WTC11 (cell line): ENCODE measurements around the gene PABPN1L. TPM values are rescaled to one million over a fixed set of nuclear protein-coding genes. Genes with fewer than 3 reads are reported as not detected.

ENCODE experiments used
- ATAC-seq: fragments of 200-7000 bp; cut with Tn5 transposase; 2 replicates; pipeline ENCODE4 v1.10.0; 2021; ENCODE audit warnings: mild to moderate bottlenecking, moderate library complexity
- CTCF ChIA-PET: fragments of 300-600 bp; sonication (Branson Sonifier 250); formaldehyde crosslinking; loops from one replicate; lab custom pipeline; 2021; ENCODE audit warnings: antibody characterized with exemption; lab: Charles Lee
- POLR2A ChIA-PET: fragments of 350-600 bp; sonication (Branson Sonifier 250); formaldehyde crosslinking; loops from one replicate; lab custom pipeline; 2021; ENCODE audit warnings: antibody characterized with exemption; lab: Charles Lee
- DNase-seq: peaks from one replicate; pipeline ENCODE4 v3.0.0; 2021; ENCODE audit warnings: low spot score
- H3K27ac Mint-ChIP-seq: 2 replicates; pipeline ENCODE4 v1.8.0; 2021; ENCODE audit warnings: mixed read lengths
- H3K27me3 Mint-ChIP-seq: 2 replicates; pipeline ENCODE4 v1.8.0; 2021; ENCODE audit warnings: low read depth, mild to moderate bottlenecking, moderate library complexity, mixed read lengths
- H3K36me3 Mint-ChIP-seq: 2 replicates; pipeline ENCODE4 v1.8.0; 2021; ENCODE audit warnings: mixed read lengths
- H3K4me1 Mint-ChIP-seq: 2 replicates; pipeline ENCODE4 v1.8.0; 2022; ENCODE audit warnings: mixed read lengths
- H3K4me3 Mint-ChIP-seq: 2 replicates; pipeline ENCODE4 v1.8.0; 2021; ENCODE audit warnings: mild to moderate bottlenecking, moderate library complexity, mixed read lengths
- H3K9me3 Mint-ChIP-seq: 2 replicates; pipeline ENCODE4 v1.8.0; 2021; ENCODE audit warnings: mixed read lengths
- ATF1 ChIP-seq: sonication (generic); formaldehyde crosslinking; IDR thresholded peaks from 2 replicates; pipeline ENCODE4 v1.8.1; 2023; ENCODE audit warnings: mild to moderate bottlenecking, moderate library complexity, missing genetic modification reagents
- CBFB ChIP-seq: sonication (generic); formaldehyde crosslinking; IDR thresholded peaks from 2 replicates; pipeline ENCODE4 v1.8.1; 2022; ENCODE audit warnings: mild to moderate bottlenecking, low read depth, missing genetic modification reagents
- CREB1 ChIP-seq: sonication (generic); formaldehyde crosslinking; IDR thresholded peaks from 2 replicates; pipeline ENCODE4 v1.8.0; 2023; ENCODE audit warnings: mild to moderate bottlenecking, missing genetic modification reagents
- CTCF ChIP-seq: fragments of 200-600 bp; IDR thresholded peaks from 2 replicates; pipeline ENCODE4 v1.8.0; 2022; ENCODE audit warnings: antibody characterized with exemption
- E2F1 ChIP-seq: sonication (generic); formaldehyde crosslinking; IDR thresholded peaks from 2 replicates; pipeline ENCODE4 v1.8.0; 2022; ENCODE audit warnings: mild to moderate bottlenecking, missing genetic modification reagents
- FOXP4 ChIP-seq: sonication (generic); formaldehyde crosslinking; IDR thresholded peaks from 2 replicates; pipeline ENCODE4 v1.8.0; 2022; ENCODE audit warnings: mild to moderate bottlenecking, missing genetic modification reagents
- MYBL2 ChIP-seq: sonication (generic); formaldehyde crosslinking; IDR thresholded peaks from 2 replicates; pipeline ENCODE4 v1.8.1; 2023; ENCODE audit warnings: mild to moderate bottlenecking, moderate library complexity, missing genetic modification reagents
- NR2C2 ChIP-seq: sonication (generic); formaldehyde crosslinking; IDR thresholded peaks from 2 replicates; pipeline ENCODE4 v1.8.0; 2022; ENCODE audit warnings: mild to moderate bottlenecking, missing genetic modification reagents
- PRRX2 ChIP-seq: fragments of 250-450 bp; sonication (Bioruptor Pico); IDR thresholded peaks from 2 replicates; pipeline ENCODE4 v1.8.0; 2021; ENCODE audit warnings: mild to moderate bottlenecking
- RELA ChIP-seq: sonication (generic); formaldehyde crosslinking; IDR thresholded peaks from 2 replicates; pipeline ENCODE4 v1.8.1; 2022; ENCODE audit warnings: missing genetic modification reagents, mild to moderate bottlenecking, borderline replicate concordance
- SMAD3 ChIP-seq: sonication (generic); formaldehyde crosslinking; IDR thresholded peaks from 2 replicates; pipeline ENCODE4 v1.8.0; 2022; ENCODE audit warnings: missing genetic modification reagents, mild to moderate bottlenecking, borderline replicate concordance
- SMAD4 ChIP-seq: sonication (generic); formaldehyde crosslinking; IDR thresholded peaks from 2 replicates; pipeline ENCODE4 v1.8.0; 2022; ENCODE audit warnings: mild to moderate bottlenecking, missing genetic modification reagents
- STAT6 ChIP-seq: sonication (generic); formaldehyde crosslinking; conservative IDR thresholded peaks from 2 replicates; pipeline ENCODE4 v1.8.1; 2023; ENCODE audit warnings: mild to moderate bottlenecking, low read depth, missing genetic modification reagents, moderate library complexity
- TEAD4 ChIP-seq: sonication (generic); formaldehyde crosslinking; IDR thresholded peaks from 2 replicates; pipeline ENCODE4 v1.8.0; 2022; ENCODE audit warnings: mild to moderate bottlenecking, missing genetic modification reagents
- TP53 ChIP-seq: sonication (generic); formaldehyde crosslinking; IDR thresholded peaks from 2 replicates; pipeline ENCODE4 v1.8.1; 2023; ENCODE audit warnings: mild to moderate bottlenecking, missing genetic modification reagents
- ZBTB21 ChIP-seq: sonication (generic); formaldehyde crosslinking; IDR thresholded peaks from 2 replicates; pipeline ENCODE4 v1.8.1; 2023; ENCODE audit warnings: mild to moderate bottlenecking, missing genetic modification reagents, borderline replicate concordance
- ZBTB43 ChIP-seq: sonication (generic); formaldehyde crosslinking; IDR thresholded peaks from 2 replicates; pipeline ENCODE4 v1.8.1; 2023; ENCODE audit warnings: mild to moderate bottlenecking, missing genetic modification reagents
- ZNF138 ChIP-seq: sonication (generic); formaldehyde crosslinking; conservative IDR thresholded peaks from 2 replicates; pipeline ENCODE4 v1.8.1; 2022; ENCODE audit warnings: mild to moderate bottlenecking, moderate library complexity, missing genetic modification reagents
- ZNF263 ChIP-seq: sonication (generic); formaldehyde crosslinking; IDR thresholded peaks from 2 replicates; pipeline ENCODE4 v1.8.1; 2022; ENCODE audit warnings: low read depth, mild to moderate bottlenecking, moderate library complexity, missing genetic modification reagents
- ZNF425 ChIP-seq: fragments of 250-450 bp; sonication (Bioruptor Pico); conservative IDR thresholded peaks from 2 replicates; pipeline ENCODE4 v1.9.0; 2021; ENCODE audit warnings: mild to moderate bottlenecking
- ZNF671 ChIP-seq: fragments of 250-450 bp; sonication (Bioruptor Pico); IDR thresholded peaks from 2 replicates; pipeline ENCODE4 v1.8.0; 2021; ENCODE audit warnings: mild to moderate bottlenecking
- total RNA-seq: library from RNA; stranded (reverse); gene quantifications from 3 replicates; pipeline ENCODE4 v1.2.3, GENCODE V29; 2021

Gene PABPN1L
- total RNA-seq, 1 experiment from 2014 or later, result not detected

- Mint-ChIP-seq H3K4me3 (no peak overlapping the region), H3K27me3 (no peaks in the 10 kb centered on the region), H3K27ac (no peak overlapping the region), H3K4me1 (peaks cover 4% of the 10 kb centered on the region), H3K36me3 (no peaks in the 10 kb centered on the region), H3K9me3 (no peaks in the 10 kb centered on the region)
- ChIA-PET CTCF (interaction anchor here (0.6 to 5.5 kb wide), 20 partner anchors 11 to 402 kb away, joined by 3 to 32 read pairs (median 5); partner anchors contain the start of genes CDH15, GALNS, TRAPPC2L and ZNF778), POLR2A (no interaction called here)
- DNase-seq (peak; percentile 69), ATAC-seq (peak; percentile 40)
- TF ChIP-seq FOXP4 (CRISPR knock-in tag) (0 out of 2 replicates have a peak, but pooled peaks have one; percentile 32), CTCF (peak; percentile 63; the same call in 1 of the 2 replicates), RELA (CRISPR knock-in tag) (no peak)
These were observed 50.4 kb downstream of the PABPN1L start for GRCh38 chr16:88815901-88816589.

GRCh38 chr16:88815227-88815626, 51.2 kb downstream of the PABPN1L start:
- no peaks in the 10 kb centered on the region for H3K9me3 Mint-ChIP-seq
- no peak overlapping the region for H3K4me3 Mint-ChIP-seq
- H3K27me3 Mint-ChIP-seq, result no peaks in the 10 kb centered on the region
- ATAC-seq, result no peak
- H3K36me3 Mint-ChIP-seq, result peaks cover under 1% of the 10 kb centered on the region
- TF ChIP-seq PRRX2 (CRISPR knock-in tag) (no peak), NR2C2 (no peak), SMAD3 (no peak), ZNF263 (CRISPR knock-in tag) (no peak), E2F1 (CRISPR knock-in tag) (no peak)
- POLR2A ChIA-PET, result no interaction called here
- CTCF ChIA-PET, result interaction anchor here (0.6 to 5.5 kb wide), 20 partner anchors 12 to 402 kb away, joined by 3 to 32 read pairs (median 5); partner anchors contain the start of genes CDH15, GALNS, TRAPPC2L and ZNF778
- H3K27ac Mint-ChIP-seq, result no peak overlapping the region
- no peak for DNase-seq
- peaks cover 12% of the 10 kb centered on the region for H3K4me1 Mint-ChIP-seq

GRCh38 chr16:88814144-88814502, 52.3 kb downstream of the PABPN1L start:
- peaks cover 14% of the 10 kb centered on the region for H3K4me1 Mint-ChIP-seq
- POLR2A ChIA-PET, result no interaction called here
- H3K27me3 Mint-ChIP-seq, result no peaks in the 10 kb centered on the region
- H3K4me3 Mint-ChIP-seq, result no peak overlapping the region; the same call in 1 of the 2 replicates
- CTCF ChIA-PET, result interaction anchor here (1.7 to 5.1 kb wide), 4 partner anchors 42 to 353 kb away, joined by 5 to 47 read pairs (median 28); partner anchors contain the start of genes GALNS and TRAPPC2L
- no peak overlapping the region for H3K27ac Mint-ChIP-seq
- no peaks in the 10 kb centered on the region for H3K9me3 Mint-ChIP-seq
- ATAC-seq (no peak), DNase-seq (no peak)
- H3K36me3 Mint-ChIP-seq, result peaks cover 8% of the 10 kb centered on the region
- TF ChIP-seq SMAD4 (CRISPR knock-in tag) (no peak), TP53 (CRISPR knock-in tag) (no peak), MYBL2 (no peak), ATF1 (CRISPR knock-in tag) (no peak), TEAD4 (CRISPR knock-in tag) (no peak), ZBTB21 (CRISPR knock-in tag) (no peak), ZBTB43 (no peak), CREB1 (CRISPR knock-in tag) (no peak), ZNF425 (CRISPR knock-in tag) (no peak), ZNF263 (CRISPR knock-in tag) (no peak), CBFB (no peak), ZNF138 (CRISPR knock-in tag) (no peak), STAT6 (CRISPR knock-in tag) (no peak), ZNF671 (CRISPR knock-in tag) (no peak)
